ENCODE measurements around the gene BNIP1.
"Not testable (repeated sequence)": the region's sequence is repeated elsewhere in the genome, so short reads cannot be mapped to it uniquely, and the experiment has no call there.

BNIP1 gene

DNA sequence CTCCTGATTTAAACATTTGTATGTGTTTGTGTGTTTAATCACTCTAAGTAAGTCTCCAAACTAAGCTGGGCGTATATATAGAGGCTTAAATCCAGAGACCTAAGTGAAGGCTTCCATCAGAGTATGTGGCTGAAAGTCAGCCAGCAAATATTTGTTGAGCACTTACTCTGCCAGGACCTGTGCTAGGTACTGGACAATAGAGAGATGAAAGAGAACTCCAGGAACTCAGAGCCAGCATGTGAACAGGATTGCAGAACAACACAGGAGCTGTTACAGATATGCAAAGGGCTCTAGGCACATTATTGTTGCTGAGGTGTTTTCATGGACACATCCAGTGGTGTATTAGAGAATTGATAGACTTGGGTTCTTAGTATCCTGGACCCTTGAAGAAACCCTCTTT is 4.7 kb upstream of the BNIP1 start:
- H3K27me3 Mint-ChIP-seq (ENCODE audit: low read depth, poor library complexity): peaks cover 7% of the 10 kb centered on the region
- H3K4me3 Mint-ChIP-seq: no peak overlapping the region
- no peaks in the 10 kb centered on the region for H3K9me3 Mint-ChIP-seq
- TF ChIP-seq, protein P1, sequence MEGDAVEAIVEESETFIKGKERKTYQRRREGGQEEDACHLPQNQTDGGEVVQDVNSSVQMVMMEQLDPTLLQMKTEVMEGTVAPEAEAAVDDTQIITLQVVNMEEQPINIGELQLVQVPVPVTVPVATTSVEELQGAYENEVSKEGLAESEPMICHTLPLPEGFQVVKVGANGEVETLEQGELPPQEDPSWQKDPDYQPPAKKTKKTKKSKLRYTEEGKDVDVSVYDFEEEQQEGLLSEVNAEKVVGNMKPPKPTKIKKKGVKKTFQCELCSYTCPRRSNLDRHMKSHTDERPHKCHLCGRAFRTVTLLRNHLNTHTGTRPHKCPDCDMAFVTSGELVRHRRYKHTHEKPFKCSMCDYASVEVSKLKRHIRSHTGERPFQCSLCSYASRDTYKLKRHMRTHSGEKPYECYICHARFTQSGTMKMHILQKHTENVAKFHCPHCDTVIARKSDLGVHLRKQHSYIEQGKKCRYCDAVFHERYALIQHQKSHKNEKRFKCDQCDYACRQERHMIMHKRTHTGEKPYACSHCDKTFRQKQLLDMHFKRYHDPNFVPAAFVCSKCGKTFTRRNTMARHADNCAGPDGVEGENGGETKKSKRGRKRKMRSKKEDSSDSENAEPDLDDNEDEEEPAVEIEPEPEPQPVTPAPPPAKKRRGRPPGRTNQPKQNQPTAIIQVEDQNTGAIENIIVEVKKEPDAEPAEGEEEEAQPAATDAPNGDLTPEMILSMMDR (IDR thresholded peaks at IDR 0.05): no peak
- no peaks in the 10 kb centered on the region for H3K36me3 Mint-ChIP-seq (ENCODE audit: low read depth)
- H3K27ac Mint-ChIP-seq: no peak overlapping the region
- DNase-seq: no peak
- H3K4me1 Mint-ChIP-seq: no peaks in the 10 kb centered on the region

DNA sequence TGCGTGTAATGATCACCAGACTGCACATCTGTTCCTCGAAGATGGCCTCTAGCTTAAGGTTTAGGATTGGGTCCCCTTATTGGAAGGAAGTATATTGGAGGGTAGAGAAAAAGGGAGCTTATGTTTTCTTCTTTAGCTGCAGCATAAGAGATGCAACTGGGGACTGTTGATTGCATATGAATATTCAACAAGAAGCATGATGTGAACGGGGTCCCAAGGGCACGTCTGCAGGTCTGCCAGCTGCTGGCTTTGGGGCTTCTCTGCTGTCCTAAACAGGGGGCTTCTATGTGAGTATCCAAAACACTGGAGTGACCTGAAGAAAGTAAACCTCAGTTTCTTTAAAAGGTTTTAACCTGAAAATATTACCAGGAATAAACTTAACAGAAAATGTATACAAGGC is 3.6 kb upstream of the BNIP1 start:
- no peaks in the 10 kb centered on the region for H3K9me3 Mint-ChIP-seq

DNA sequence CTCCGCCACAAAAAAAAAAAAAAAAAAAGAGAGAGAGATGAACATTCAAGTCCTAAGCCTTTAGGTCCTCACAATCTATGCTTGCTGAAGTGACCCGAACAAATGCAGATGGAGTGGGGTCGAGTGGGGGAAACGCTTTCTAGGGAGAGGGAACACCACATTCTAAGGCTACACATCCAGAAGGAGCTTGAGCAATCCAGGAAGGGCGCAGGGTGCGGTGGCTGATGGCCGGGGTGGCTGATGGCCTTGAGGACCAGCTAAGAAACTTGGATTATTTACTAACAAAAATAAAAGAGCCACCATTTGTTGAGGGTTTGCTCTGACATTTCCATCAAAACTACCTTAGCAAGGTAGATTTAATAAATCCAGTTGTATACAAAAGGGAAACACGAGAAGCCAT is 764 bp upstream of the BNIP1 start:
- H3K36me3 Mint-ChIP-seq (ENCODE audit: low read depth): peaks cover 7% of the 10 kb centered on the region
- H3K27me3 Mint-ChIP-seq (ENCODE audit: low read depth, poor library complexity): peaks cover 7% of the 10 kb centered on the region
- H3K4me1 Mint-ChIP-seq: peaks cover 5% of the 10 kb centered on the region
- no peak overlapping the region for H3K27ac Mint-ChIP-seq
- DNase-seq: no peak
- H3K4me3 Mint-ChIP-seq: no peak overlapping the region
- TF ChIP-seq, protein P1 (IDR thresholded peaks at IDR 0.05): no peak
- H3K9me3 Mint-ChIP-seq: no peaks in the 10 kb centered on the region

More for the DNA sequence above, 3.6 kb upstream of the BNIP1 start:
- Mint-ChIP-seq H3K4me1 (peaks cover 5% of the 10 kb centered on the region), H3K27me3 (ENCODE audit: low read depth, poor library complexity) (peaks cover 11% of the 10 kb centered on the region), H3K4me3 (no peak overlapping the region), H3K36me3 (ENCODE audit: low read depth) (no peaks in the 10 kb centered on the region), H3K27ac (no peak overlapping the region)
- TF ChIP-seq, protein P1 (IDR thresholded peaks at IDR 0.05): no peak
- no peak for DNase-seq

DNA sequence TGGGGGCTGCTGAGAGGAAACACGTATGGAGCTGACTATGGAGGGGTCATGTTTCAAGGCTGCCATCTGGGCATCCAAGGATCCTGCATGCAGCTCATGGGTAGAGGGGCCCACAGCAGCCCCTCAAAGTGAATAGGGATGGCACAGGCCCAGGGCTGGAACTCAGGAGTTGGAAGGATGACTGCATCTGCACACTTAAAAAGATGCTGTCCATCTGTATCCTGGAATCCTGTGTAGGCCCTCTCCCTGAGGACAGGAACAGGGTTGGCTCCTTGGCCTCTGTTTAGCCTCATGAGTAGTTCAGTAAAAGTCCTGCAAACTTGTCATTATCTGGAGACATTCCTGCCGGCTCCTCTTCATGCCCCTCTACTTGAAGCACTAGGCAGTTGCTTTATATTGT is 4.0 kb downstream of the BNIP1 start:
- Mint-ChIP-seq H3K36me3 (ENCODE audit: low read depth) (peaks cover 37% of the 10 kb centered on the region), H3K9me3 (no peaks in the 10 kb centered on the region), H3K27me3 (ENCODE audit: low read depth, poor library complexity) (peaks cover 7% of the 10 kb centered on the region), H3K4me3 (no peak overlapping the region), H3K4me1 (peaks cover 10% of the 10 kb centered on the region), H3K27ac (no peak overlapping the region)
- TF ChIP-seq, protein P1 (IDR thresholded peaks at IDR 0.05): no peak
- no peak for DNase-seq

DNA sequence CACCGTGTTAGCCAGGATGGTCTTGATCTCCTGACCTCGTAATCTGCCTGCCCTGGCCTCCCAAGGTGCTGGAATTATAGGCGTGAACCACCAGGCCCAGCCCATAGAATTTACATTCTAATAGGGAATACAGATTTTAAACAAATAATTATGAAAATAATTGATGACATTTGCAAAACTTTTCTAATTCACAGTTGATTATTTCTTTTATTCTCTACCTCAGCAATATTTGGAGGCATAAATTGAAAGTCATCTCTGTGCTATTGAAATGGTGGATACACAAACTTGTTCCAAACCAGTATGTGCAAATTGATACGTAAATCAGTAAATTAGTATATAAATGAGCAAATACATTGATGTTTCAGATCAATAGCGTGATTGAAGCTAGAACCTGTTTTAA is 8.2 kb downstream of the BNIP1 start:
- Mint-ChIP-seq H3K9me3 (no peaks in the 10 kb centered on the region), H3K27ac (no peak overlapping the region), H3K36me3 (ENCODE audit: low read depth) (peaks cover 45% of the 10 kb centered on the region), H3K27me3 (ENCODE audit: low read depth, poor library complexity) (no peaks in the 10 kb centered on the region), H3K4me3 (no peak overlapping the region), H3K4me1 (peaks cover 27% of the 10 kb centered on the region)
- DNase-seq: no peak
- TF ChIP-seq, protein P1 (IDR thresholded peaks at IDR 0.05): no peak

DNA sequence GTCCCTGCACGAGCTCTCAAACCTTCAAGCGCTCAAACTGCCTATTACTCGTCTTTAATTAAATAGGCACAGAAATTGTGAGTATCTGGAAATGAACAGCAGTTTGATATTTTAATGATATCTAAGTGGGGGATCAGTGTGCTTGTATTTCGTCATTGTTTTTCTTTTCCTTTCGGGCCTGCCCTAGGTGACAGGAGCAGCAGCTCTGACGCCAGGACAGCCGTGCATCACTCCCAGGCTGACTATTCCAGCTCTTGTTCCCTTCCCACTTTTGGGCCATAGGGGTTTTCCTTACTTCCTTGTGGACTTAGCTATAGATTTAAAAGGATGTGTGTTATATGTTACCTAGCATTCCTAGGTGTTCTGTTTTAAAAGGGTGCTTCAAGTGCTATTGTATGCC is 9.5 kb downstream of the BNIP1 start:
- Mint-ChIP-seq H3K27ac (peak overlapping the region; percentile 64), H3K9me3 (no peaks in the 10 kb centered on the region), H3K4me3 (no peak overlapping the region), H3K27me3 (ENCODE audit: low read depth, poor library complexity) (peaks cover 3% of the 10 kb centered on the region), H3K36me3 (ENCODE audit: low read depth) (peaks cover 49% of the 10 kb centered on the region), H3K4me1 (peaks cover 27% of the 10 kb centered on the region)
- TF ChIP-seq, protein P1 (IDR thresholded peaks at IDR 0.05): no peak
- DNase-seq: no peak

DNA sequence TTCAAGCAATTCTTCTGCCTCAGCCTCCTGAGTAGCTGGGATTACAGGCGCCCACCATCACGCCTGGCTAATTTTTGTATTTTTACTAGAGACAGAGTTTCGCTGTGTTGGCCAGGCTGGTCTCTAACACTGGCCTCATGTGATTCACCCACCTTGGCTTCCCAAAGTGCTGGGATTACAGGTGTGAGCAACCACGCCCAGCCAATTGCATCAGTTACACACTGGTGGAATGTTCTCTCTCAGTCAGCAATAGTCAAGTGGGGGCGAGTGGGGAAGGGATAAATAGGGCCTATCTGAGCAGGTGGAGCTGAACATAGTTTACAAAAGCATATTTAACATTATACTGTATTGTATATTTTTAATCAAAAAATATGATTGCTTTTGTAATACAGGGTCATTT is 10.3 kb downstream of the BNIP1 start:
- H3K27me3 Mint-ChIP-seq (ENCODE audit: low read depth, poor library complexity): not testable (repeated sequence)

More for the DNA sequence above, 10.3 kb downstream of the BNIP1 start:
- DNase-seq, H3K4me3 Mint-ChIP-seq, H3K9me3 Mint-ChIP-seq, H3K27ac Mint-ChIP-seq: not testable (repeated sequence)
- H3K4me1 Mint-ChIP-seq: peaks cover 27% of the 10 kb centered on the region
- peaks cover 46% of the 10 kb centered on the region for H3K36me3 Mint-ChIP-seq (ENCODE audit: low read depth)
